ENCODE results near the gene SDR42E1. TPM values are rescaled to one million over a fixed set of nuclear protein-coding genes. Genes with fewer than 3 reads are reported as not detected.

SDR42E1 gene
- total and polyA plus RNA-seq, 2 of the 8 experiments (the other 6 are each of a cell fraction or from before 2014, with no cell fraction given) = 0.03 TPM; not detected in 1

- no peak for TF ChIP-seq SAP30 (IDR thresholded peaks at IDR 0.05; ENCODE audit: insufficient read depth, insufficient replicate concordance, low read length)
- peak; percentile 40 to 54 for TF ChIP-seq RAD21 (IDR thresholded peaks at IDR 0.05 in 1 of 2, conservative IDR thresholded peaks at IDR 0.05 in 1 of 2; ENCODE audit: low read depth in 2 of 2, low read length in 2 of 2)
- TF ChIP-seq CEBPB (IDR thresholded peaks at IDR 0.05; ENCODE audit: low read depth, low read length) = no peak
Observed at GRCh38 chr16:81994485-81994884, 16.8 kb downstream of the SDR42E1 start (continued).

All from H1 (cell line).